ENCODE results near the gene FARS2.

Gene FARS2

GRCh38 chr6:5751525-5752390 is 490.4 kb downstream of the FARS2 start:
- no peak overlapping the region for H3K9ac ChIP-seq (ENCODE audit: low read length)
- H4K20me1 ChIP-seq (ENCODE audit: insufficient read depth, low read length), result no peaks in the 10 kb centered on the region
- TF ChIP-seq CTCF (IDR thresholded peaks at IDR 0.05; ENCODE audit: low read depth, low read length) (no peak), EZH2phosphoT487 (IDR thresholded peaks at IDR 0.05; ENCODE audit: low read depth) (no peak)
- H3K4me1 ChIP-seq (ENCODE audit: low read length), result no peaks in the 10 kb centered on the region
- H2AFZ ChIP-seq (ENCODE audit: low read depth, low read length), result no peak overlapping the region
- no peak overlapping the region for H3K27ac ChIP-seq (ENCODE audit: low read length)
- no peaks in the 10 kb centered on the region for H3K9me3 ChIP-seq (ENCODE audit: insufficient read depth, low read length)
- H3K27me3 ChIP-seq (ENCODE audit: low read depth, low read length), result no peaks in the 10 kb centered on the region
- no peaks in the 10 kb centered on the region for H3K79me2 ChIP-seq (ENCODE audit: low read length)
- H3K36me3 ChIP-seq (replicated peaks; ENCODE audit: low read depth, low read length), result peaks cover 4% of the 10 kb centered on the region
- H3K4me2 ChIP-seq (ENCODE audit: low read length), result no peak overlapping the region
- H3K4me3 ChIP-seq (ENCODE audit: low read length), result no peak overlapping the region

- Histone ChIP-seq H3K9me3 (ENCODE audit: insufficient read depth, low read length) (no peaks in the 10 kb centered on the region), H2AFZ (ENCODE audit: low read depth, low read length) (no peak overlapping the region), H3K4me1 (ENCODE audit: low read length) (no peaks in the 10 kb centered on the region), H3K9ac (ENCODE audit: low read length) (no peak overlapping the region), H3K79me2 (ENCODE audit: low read length) (no peaks in the 10 kb centered on the region), H3K27me3 (ENCODE audit: low read depth, low read length) (no peaks in the 10 kb centered on the region), H3K4me3 (ENCODE audit: low read length) (no peak overlapping the region), H4K20me1 (ENCODE audit: insufficient read depth, low read length) (no peaks in the 10 kb centered on the region), H3K27ac (ENCODE audit: low read length) (no peak overlapping the region), H3K36me3 (replicated peaks; ENCODE audit: low read depth, low read length) (peaks cover 4% of the 10 kb centered on the region), H3K4me2 (ENCODE audit: low read length) (no peak overlapping the region)
- TF ChIP-seq EZH2phosphoT487 (IDR thresholded peaks at IDR 0.05; ENCODE audit: low read depth), result no peak
- no peak for TF ChIP-seq CTCF (IDR thresholded peaks at IDR 0.05; ENCODE audit: low read depth, low read length)
Observed at GRCh38 chr6:5752391-5752680, 491.0 kb downstream of the FARS2 start.

- Histone ChIP-seq H3K79me2 (ENCODE audit: low read length) (no peaks in the 10 kb centered on the region), H3K27me3 (ENCODE audit: low read depth, low read length) (no peaks in the 10 kb centered on the region), H3K27ac (ENCODE audit: low read length) (no peak overlapping the region), H3K4me1 (ENCODE audit: low read length) (no peaks in the 10 kb centered on the region), H2AFZ (ENCODE audit: low read depth, low read length) (no peak overlapping the region), H3K9ac (ENCODE audit: low read length) (no peak overlapping the region), H3K4me3 (ENCODE audit: low read length) (no peak overlapping the region), H4K20me1 (ENCODE audit: insufficient read depth, low read length) (no peaks in the 10 kb centered on the region), H3K4me2 (ENCODE audit: low read length) (no peak overlapping the region), H3K9me3 (ENCODE audit: insufficient read depth, low read length) (no peaks in the 10 kb centered on the region), H3K36me3 (replicated peaks; ENCODE audit: low read depth, low read length) (peaks cover 4% of the 10 kb centered on the region)
- TF ChIP-seq CTCF (IDR thresholded peaks at IDR 0.05; ENCODE audit: low read depth, low read length), result no peak
- TF ChIP-seq EZH2phosphoT487 (IDR thresholded peaks at IDR 0.05; ENCODE audit: low read depth), result no peak
Observed at GRCh38 chr6:5753209-5753608, 491.9 kb downstream of the FARS2 start.

DNA sequence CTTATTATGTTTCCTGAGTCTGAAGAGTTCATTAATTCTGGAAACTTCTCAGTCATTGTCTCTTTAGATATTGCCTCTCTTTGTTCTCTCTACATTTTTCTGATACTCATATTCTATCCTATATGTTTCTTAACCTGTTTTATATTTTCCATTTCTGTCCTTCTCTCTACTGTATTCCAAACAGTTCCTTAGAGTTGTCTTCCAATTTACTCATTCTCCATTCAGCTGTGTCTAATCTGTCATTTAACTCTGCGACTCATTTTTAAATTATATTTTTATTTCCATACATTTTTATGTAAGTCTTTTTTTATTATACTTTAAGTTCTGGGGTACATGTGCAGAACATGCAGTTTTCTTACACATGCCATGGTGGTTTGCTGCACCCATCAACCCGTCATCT is 493.6 kb downstream of the FARS2 start:
- H4K20me1 ChIP-seq (ENCODE audit: insufficient read depth, low read length), result no peaks in the 10 kb centered on the region
- H3K36me3 ChIP-seq (replicated peaks; ENCODE audit: low read depth, low read length), result peaks cover 4% of the 10 kb centered on the region
- no peaks in the 10 kb centered on the region for H3K27me3 ChIP-seq (ENCODE audit: low read depth, low read length)
- no peak overlapping the region for H3K4me3 ChIP-seq (ENCODE audit: low read length)
- H3K9ac ChIP-seq (ENCODE audit: low read length), result no peak overlapping the region
- H3K4me2 ChIP-seq (ENCODE audit: low read length), result no peak overlapping the region
- no peaks in the 10 kb centered on the region for H3K9me3 ChIP-seq (ENCODE audit: insufficient read depth, low read length)
- TF ChIP-seq CTCF (IDR thresholded peaks at IDR 0.05; ENCODE audit: low read depth, low read length) (no peak), EZH2phosphoT487 (IDR thresholded peaks at IDR 0.05; ENCODE audit: low read depth) (no peak)
- no peak overlapping the region for H3K27ac ChIP-seq (ENCODE audit: low read length)
- no peaks in the 10 kb centered on the region for H3K79me2 ChIP-seq (ENCODE audit: low read length)
- no peak overlapping the region for H2AFZ ChIP-seq (ENCODE audit: low read depth, low read length)
- no peaks in the 10 kb centered on the region for H3K4me1 ChIP-seq (ENCODE audit: low read length)

Data from OCI-LY3 (cell line).